ENCODE measurements around the gene TJAP1. TPM values are rescaled to one million over a fixed set of nuclear protein-coding genes. Genes with fewer than 3 reads are reported as not detected.

The TJAP1 gene
- polyA plus RNA-seq, 6 donors from 2014 or later, result 6.9 to 16.7 (median 9.2) TPM

GRCh38 chr6:43475516-43475915 lies 1.9 kb upstream of the TJAP1 start:
- no peaks in the 10 kb centered on the region for H3K36me3 Mint-ChIP-seq
- H3K4me1 Mint-ChIP-seq, result peaks cover 28 to 31% (median 31%) of the 10 kb centered on the region in 3 donors
- peaks cover 0 to 10% (median 10%) of the 10 kb centered on the region in 3 donors for H3K27me3 Mint-ChIP-seq
- peak overlapping the region in 1 of 8 donors; percentile 30 for H3K4me3 Mint-ChIP-seq
- peak overlapping the region in 4 of 6 donors; percentile 39 to 98 (median 51) for H3K27ac Mint-ChIP-seq
- ATAC-seq (ENCODE audit: low read depth in 2 of 2) (no peak), DNase-seq (no peak)
- H3K9me3 Mint-ChIP-seq, result no peaks in the 10 kb centered on the region

GRCh38 chr6:43476746-43477145 lies 624 bp upstream of the TJAP1 start:
- no peaks in the 10 kb centered on the region for H3K27me3 Mint-ChIP-seq
- no peaks in the 10 kb centered on the region for H3K9me3 Mint-ChIP-seq
- ATAC-seq (ENCODE audit: low read depth in 2 of 2) (peak; percentile 12 to 20), DNase-seq (no peak)
- peak overlapping the region; percentile 95 to 100 (median 98) for H3K27ac Mint-ChIP-seq
- peaks cover 32 to 35% (median 34%) of the 10 kb centered on the region in 3 donors for H3K4me1 Mint-ChIP-seq
- H3K4me3 Mint-ChIP-seq, result peak overlapping the region; percentile 89 to 100 (median 96)
- no peaks in the 10 kb centered on the region for H3K36me3 Mint-ChIP-seq

DNA sequence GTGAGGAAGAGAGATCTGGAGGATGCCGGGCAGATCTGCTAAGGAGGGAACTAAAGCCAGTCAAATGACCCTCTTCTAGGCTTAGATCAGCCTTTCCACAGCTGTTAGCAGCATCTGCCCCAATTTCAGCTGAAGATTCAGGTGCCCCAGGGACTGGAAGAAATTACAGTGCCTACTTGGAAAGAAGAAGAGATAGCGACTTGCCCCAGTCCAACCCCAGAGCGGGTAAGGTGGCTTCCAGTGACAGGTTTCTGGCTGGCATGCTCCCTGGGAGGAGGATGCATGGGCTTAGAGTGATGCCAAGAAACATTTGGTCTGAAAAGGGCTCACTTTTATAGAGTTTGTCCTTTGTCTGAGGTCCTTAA lies 620 bp downstream of the TJAP1 start:
- ATAC-seq (ENCODE audit: low read depth in 2 of 2) (no peak), DNase-seq (no peak)
- Mint-ChIP-seq H3K36me3 (peaks cover 0 to 3% of the 10 kb centered on the region in 2 donors), H3K4me1 (peaks cover 41 to 43% (median 42%) of the 10 kb centered on the region in 3 donors), H3K9me3 (no peaks in the 10 kb centered on the region), H3K27ac (peak overlapping the region; percentile 95 to 100 (median 98)), H3K4me3 (peak overlapping the region; percentile 89 to 100 (median 96)), H3K27me3 (no peaks in the 10 kb centered on the region)

DNA sequence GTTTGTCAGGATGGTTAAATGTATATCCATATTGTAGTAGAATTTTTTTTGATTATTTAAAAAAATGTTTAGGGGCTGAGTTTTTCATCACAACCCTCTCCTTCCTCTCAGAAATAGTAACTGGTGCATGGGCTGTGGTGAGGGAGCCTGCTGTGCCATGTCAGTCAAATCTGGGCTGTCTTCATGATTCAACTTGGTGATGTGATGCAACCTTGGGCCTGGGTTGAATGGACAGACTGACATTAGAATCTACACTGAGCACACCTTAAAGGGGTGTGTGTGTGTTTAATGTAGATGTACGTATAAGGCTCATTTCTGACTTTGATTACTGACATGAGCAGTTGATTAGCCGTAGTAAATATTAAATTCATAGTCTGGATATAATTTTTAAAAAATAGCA lies 3.7 kb downstream of the TJAP1 start:
- no peaks in the 10 kb centered on the region for H3K27me3 Mint-ChIP-seq
- no peak for ATAC-seq (ENCODE audit: low read depth in 2 of 2)
- no peak overlapping the region for H3K4me3 Mint-ChIP-seq
- no peaks in the 10 kb centered on the region for H3K9me3 Mint-ChIP-seq
- H3K27ac Mint-ChIP-seq, result peak overlapping the region in 4 of 6 donors; percentile 49 to 88 (median 64)
- peaks cover 0 to 3% of the 10 kb centered on the region in 2 donors for H3K36me3 Mint-ChIP-seq
- no peak for DNase-seq
- H3K4me1 Mint-ChIP-seq, result peaks cover 46 to 49% (median 47%) of the 10 kb centered on the region in 3 donors

GRCh38 chr6:43481591-43482236 lies 4.3 kb downstream of the TJAP1 start:
- ATAC-seq (ENCODE audit: low read depth in 2 of 2) (no peak), DNase-seq (no peak)
- H3K27ac Mint-ChIP-seq, result peak overlapping the region in 1 of 6 donors; percentile 72
- peaks cover 42 to 49% (median 47%) of the 10 kb centered on the region in 3 donors for H3K4me1 Mint-ChIP-seq
- H3K4me3 Mint-ChIP-seq, result no peak overlapping the region
- H3K27me3 Mint-ChIP-seq, result no peaks in the 10 kb centered on the region
- H3K36me3 Mint-ChIP-seq, result peaks cover 0 to 3% of the 10 kb centered on the region in 2 donors
- H3K9me3 Mint-ChIP-seq, result no peaks in the 10 kb centered on the region

GRCh38 chr6:43488667-43489276 lies 11.4 kb downstream of the TJAP1 start:
- Mint-ChIP-seq H3K9me3 (no peaks in the 10 kb centered on the region), H3K27ac (peak overlapping the region in 2 of 6 donors; percentile 71 to 82), H3K4me3 (no peak overlapping the region), H3K4me1 (peaks cover 19 to 28% (median 20%) of the 10 kb centered on the region in 3 donors), H3K27me3 (no peaks in the 10 kb centered on the region), H3K36me3 (no peaks in the 10 kb centered on the region)
- DNase-seq, result no peak
- ATAC-seq (ENCODE audit: low read depth in 2 of 2), result no peak

DNA sequence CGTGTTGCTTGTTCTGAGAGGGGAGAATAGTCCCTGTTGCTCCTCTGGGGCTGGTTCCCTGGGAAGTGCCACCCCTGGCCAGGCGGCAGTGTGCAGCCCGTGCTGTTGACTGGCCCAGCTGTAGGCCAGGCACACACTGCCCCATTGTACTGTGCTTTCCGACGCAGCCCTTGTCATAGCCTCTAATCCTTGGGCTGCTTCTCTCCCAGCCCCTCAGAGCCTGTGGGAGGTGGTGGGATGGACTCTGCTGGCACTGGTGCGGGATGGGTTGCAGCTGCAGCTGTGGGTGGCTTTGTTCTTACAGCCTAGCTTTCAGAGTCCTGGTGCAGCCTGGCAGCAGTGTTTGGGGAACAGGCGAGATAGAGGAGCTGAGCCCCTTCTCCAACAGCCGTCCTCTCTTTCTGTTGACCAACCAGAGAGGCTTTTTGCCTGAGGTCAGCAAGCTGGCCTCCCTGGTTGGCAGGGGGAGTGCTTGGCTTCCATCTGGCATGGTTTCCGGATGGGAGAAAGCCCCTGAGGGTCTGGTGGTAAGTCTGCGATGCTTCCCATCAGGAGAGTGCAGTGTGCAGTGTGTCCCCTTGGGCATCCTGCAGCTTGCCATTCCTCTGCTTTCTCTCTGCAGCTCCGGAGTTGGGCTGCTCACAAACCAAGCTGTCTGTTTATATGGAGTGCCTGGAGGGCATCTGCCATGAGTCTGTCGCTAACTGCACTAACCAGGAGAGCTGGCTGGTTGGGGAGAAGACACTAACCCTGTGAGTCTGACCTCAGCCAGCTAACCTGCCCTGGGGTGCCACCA lies 12.1 kb downstream of the TJAP1 start:
- no peak for ATAC-seq (ENCODE audit: low read depth in 2 of 2)
- no peaks in the 10 kb centered on the region for H3K36me3 Mint-ChIP-seq
- H3K4me1 Mint-ChIP-seq, result peaks cover 19 to 28% (median 26%) of the 10 kb centered on the region in 3 donors
- H3K9me3 Mint-ChIP-seq, result no peaks in the 10 kb centered on the region
- H3K27me3 Mint-ChIP-seq, result no peaks in the 10 kb centered on the region
- peak overlapping the region in 2 of 6 donors; percentile 71 to 82 for H3K27ac Mint-ChIP-seq
- H3K4me3 Mint-ChIP-seq, result peak overlapping the region in 1 of 8 donors; percentile 78
- no peak for DNase-seq

DNA sequence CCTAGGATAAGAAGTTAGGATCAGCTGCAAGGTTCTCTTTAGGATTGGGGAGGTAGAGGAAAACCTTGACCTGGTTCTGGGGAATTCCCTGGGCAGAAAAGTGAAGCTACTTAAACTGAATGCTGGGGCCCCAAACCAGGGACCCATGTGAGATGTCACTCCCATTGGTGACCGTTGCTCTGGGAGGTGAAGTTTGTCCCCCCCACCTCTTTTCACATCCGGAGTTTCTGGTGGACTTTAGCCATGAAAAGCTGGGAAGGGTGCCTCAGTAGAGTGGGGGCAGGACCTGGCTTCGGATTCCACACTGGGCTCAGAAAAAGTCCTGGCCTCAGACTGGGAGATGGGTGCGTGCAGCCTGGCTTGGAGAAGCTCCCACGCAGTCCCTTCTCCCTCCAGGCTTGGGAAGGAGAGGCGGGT lies 13.2 kb downstream of the TJAP1 start:
- Mint-ChIP-seq H3K36me3 (no peaks in the 10 kb centered on the region), H3K4me1 (peaks cover 25 to 35% (median 27%) of the 10 kb centered on the region in 3 donors), H3K27ac (no peak overlapping the region), H3K9me3 (no peaks in the 10 kb centered on the region), H3K27me3 (no peaks in the 10 kb centered on the region), H3K4me3 (no peak overlapping the region)
- no peak for DNase-seq
- no peak for ATAC-seq (ENCODE audit: low read depth in 2 of 2)

- Mint-ChIP-seq H3K27ac (no peak overlapping the region), H3K4me1 (peaks cover 24 to 36% (median 25%) of the 10 kb centered on the region in 3 donors), H3K4me3 (no peak overlapping the region), H3K36me3 (no peaks in the 10 kb centered on the region), H3K9me3 (no peaks in the 10 kb centered on the region), H3K27me3 (no peaks in the 10 kb centered on the region)
- DNase-seq, result no peak
- ATAC-seq (ENCODE audit: low read depth in 2 of 2), result no peak
These were observed 14.6 kb downstream of the TJAP1 start for GRCh38 chr6:43491750-43492661.

- H3K27ac Mint-ChIP-seq, result peak overlapping the region in 1 of 6 donors; percentile 65
- no peak for DNase-seq
These were observed 15.3 kb downstream of the TJAP1 start for GRCh38 chr6:43492673-43493072.

DNA sequence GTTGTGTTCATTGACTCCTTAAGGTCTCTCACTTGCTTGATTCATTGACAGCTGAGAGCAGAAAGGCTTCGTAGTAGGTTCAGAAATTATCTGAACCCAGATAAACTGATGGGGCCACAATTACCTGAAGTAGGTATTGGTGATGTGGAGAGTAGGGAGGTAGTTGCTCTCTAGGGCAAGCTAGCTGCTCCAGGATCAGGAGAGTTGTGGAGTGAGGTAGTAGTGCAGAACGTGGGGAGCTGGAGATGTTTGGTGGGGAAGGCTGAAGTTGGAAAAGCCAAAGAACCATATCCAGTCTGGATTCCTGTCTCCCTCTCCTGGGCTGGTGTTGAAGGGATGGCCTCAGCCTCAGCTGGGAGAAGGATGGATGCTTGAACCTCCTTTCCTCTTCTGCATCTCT lies 15.9 kb downstream of the TJAP1 start:
- Mint-ChIP-seq H3K27ac (peak overlapping the region in 3 of 6 donors; percentile 12 to 88 (median 65)), H3K36me3 (no peaks in the 10 kb centered on the region), H3K27me3 (no peaks in the 10 kb centered on the region), H3K4me3 (no peak overlapping the region), H3K9me3 (no peaks in the 10 kb centered on the region), H3K4me1 (peaks cover 23 to 33% (median 25%) of the 10 kb centered on the region in 3 donors)
- DNase-seq (no peak), ATAC-seq (ENCODE audit: low read depth in 2 of 2) (no peak)

More at GRCh38 chr6:43492673-43493072, 15.3 kb downstream of the TJAP1 start:
- Mint-ChIP-seq H3K9me3 (no peaks in the 10 kb centered on the region), H3K27me3 (no peaks in the 10 kb centered on the region), H3K36me3 (no peaks in the 10 kb centered on the region), H3K4me1 (peaks cover 23 to 36% (median 25%) of the 10 kb centered on the region in 3 donors), H3K4me3 (no peak overlapping the region)
- ATAC-seq (ENCODE audit: low read depth in 2 of 2), result no peak

- H3K27me3 Mint-ChIP-seq, result no peaks in the 10 kb centered on the region
- H3K4me3 Mint-ChIP-seq, result no peak overlapping the region
- H3K9me3 Mint-ChIP-seq, result no peaks in the 10 kb centered on the region
- H3K36me3 Mint-ChIP-seq, result no peaks in the 10 kb centered on the region
- H3K4me1 Mint-ChIP-seq, result peaks cover 23 to 27% (median 25%) of the 10 kb centered on the region in 3 donors
- DNase-seq, result no peak
- no peak overlapping the region for H3K27ac Mint-ChIP-seq
- no peak for ATAC-seq (ENCODE audit: low read depth in 2 of 2)
These were observed 16.5 kb downstream of the TJAP1 start for GRCh38 chr6:43493833-43494232.

DNA sequence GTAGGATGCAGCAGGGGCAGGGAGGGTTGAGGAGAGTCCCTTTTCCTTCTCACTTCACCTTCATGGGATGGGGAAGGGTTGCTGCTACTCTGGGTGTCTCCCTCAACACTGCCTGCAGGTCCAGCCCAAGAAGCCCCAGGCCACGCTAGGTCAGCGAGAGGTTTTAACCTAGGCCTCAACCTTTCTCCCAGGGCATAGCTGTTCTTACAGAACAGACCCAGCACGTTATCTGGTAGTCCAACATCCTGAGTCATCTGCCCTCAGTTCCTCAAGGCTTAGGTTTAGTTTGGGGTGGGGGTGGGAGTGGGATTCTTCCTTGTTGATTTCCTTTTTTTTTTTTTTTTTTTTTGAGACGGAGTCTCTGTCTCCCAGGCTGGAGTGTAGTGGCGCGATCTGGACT lies 17.0 kb downstream of the TJAP1 start:
- Mint-ChIP-seq H3K36me3 (no peaks in the 10 kb centered on the region), H3K9me3 (no peaks in the 10 kb centered on the region), H3K27me3 (no peaks in the 10 kb centered on the region), H3K27ac (no peak overlapping the region), H3K4me1 (peaks cover 18 to 22% (median 21%) of the 10 kb centered on the region in 3 donors), H3K4me3 (no peak overlapping the region)
- ATAC-seq (ENCODE audit: low read depth in 2 of 2), result no peak
- DNase-seq, result no peak
